Measurements from ENCODE around the gene CARD6. TPM values are rescaled to one million over a fixed set of nuclear protein-coding genes. Genes with fewer than 3 reads are reported as not detected.

Gene CARD6
- total and polyA plus RNA-seq, 12 donors = 2.7 to 9.1 (median 5.2) TPM

GRCh38 chr5:40906351-40906751, 65.2 kb downstream of the CARD6 start:
- TF ChIP-seq CTCF (IDR thresholded peaks at IDR 0.05) = no peak
- Histone ChIP-seq H3K9me3 (no peaks in the 10 kb centered on the region), H3K4me1 (peaks cover 0 to 39% (median 18%) of the 10 kb centered on the region in 9 donors), H3K27ac (no peak overlapping the region), H3K4me3 (no peak overlapping the region), H3K27me3 (no peaks in the 10 kb centered on the region), H3K36me3 (no peaks in the 10 kb centered on the region)
- WGBS, 2 donors = 96 to 97% methylated on average over 1 of the region's 1 CpG
- DNase-seq (no peak), ATAC-seq (no peak)
- intact Hi-C loops (cut with DNase I) = loop anchor here in 9 of 10 donors (5.0 to 10.0 kb wide), 18 partner anchors 208 to 938 kb away; partner anchors contain the start of gene PLCXD3 (in 1 of the 9)

- Histone ChIP-seq H3K27me3 (no peaks in the 10 kb centered on the region), H3K4me1 (peaks cover 0 to 36% (median 15%) of the 10 kb centered on the region in 9 donors), H3K27ac (peak within 1 kb of the TSS in 9 of 10 donors; percentile 12 to 77 (median 38)), H3K9me3 (no peaks in the 10 kb centered on the region), H3K4me3 (peak within 1 kb of the TSS in 9 of 10 donors; percentile 2 to 49 (median 37)), H3K36me3 (no peaks in the 10 kb centered on the region)
- intact Hi-C loops (cut with DNase I) = loop anchor here in 9 of 10 donors (5.0 to 10.0 kb wide), 18 partner anchors 206 to 936 kb away; partner anchors contain the start of gene PLCXD3 (in 1 of the 9)
- ATAC-seq (peak in 7 of 8 donors; percentile 50 to 67 (median 59)), DNase-seq (no peak)
- WGBS, 2 donors = 8 to 10% methylated on average over 3 of the region's 3 CpGs
- TF ChIP-seq CTCF (IDR thresholded peaks at IDR 0.05) = no peak
Observed at GRCh38 chr5:40909264-40909663, 68.1 kb downstream of the CARD6 start, which contains the start of gene C7. Gene C7, plus strand, starts transcription at chr5:40909497. Its CDS starts 114 bp downstream, at chr5:40909611.

GRCh38 chr5:40909723-40910122, 68.6 kb downstream of the CARD6 start:
- WGBS, 2 donors = 43 to 57% methylated on average over 2 of the region's 2 CpGs
- TF ChIP-seq CTCF (IDR thresholded peaks at IDR 0.05) = no peak
- no peaks in the 10 kb centered on the region for H3K36me3 ChIP-seq
- no peak for DNase-seq
- peak overlapping the region in 9 of 10 donors; percentile 12 to 77 (median 38) for H3K27ac ChIP-seq
- no peak for ATAC-seq
- H3K4me3 ChIP-seq = peak overlapping the region in 9 of 10 donors; percentile 2 to 49 (median 37)
- intact Hi-C loops (cut with DNase I) = loop anchor here (5.0 to 10.0 kb wide), 19 partner anchors 53 to 935 kb away; partner anchors contain the start of gene PLCXD3 (in 1 of the 10)
- no peaks in the 10 kb centered on the region for H3K9me3 ChIP-seq
- no peaks in the 10 kb centered on the region for H3K27me3 ChIP-seq
- H3K4me1 ChIP-seq = peaks cover 0 to 32% (median 13%) of the 10 kb centered on the region in 9 donors

Other genes starting within 250 kb of the CARD6 start
- gene PTGER4, start 161.5 kb upstream of the CARD6 start, total RNA-seq = 10 to 100 TPM in 3 of 10 donors, 1 to 10 TPM in 7; 2.0 to 20.3 (median 7.7) TPM
- 1 to 10 TPM; 2.6 to 3.0 TPM for gene PTGER4, start 161.5 kb upstream of the CARD6 start, polyA plus RNA-seq
- 10 to 100 TPM; 12.9 to 20.1 (median 17.9) TPM for gene TTC33, start 85.4 kb upstream of the CARD6 start, total RNA-seq
- 1 to 10 TPM; 6.4 to 7.2 TPM for gene TTC33, start 85.4 kb upstream of the CARD6 start, polyA plus RNA-seq
- 10 to 100 TPM; 37.2 to 53.2 (median 42.7) TPM for gene PRKAA1, start 43.0 kb upstream of the CARD6 start, total RNA-seq
- 10 to 100 TPM; 11.0 to 28.5 TPM for gene PRKAA1, start 43.0 kb upstream of the CARD6 start, polyA plus RNA-seq
- gene RPL37, start 6.1 kb upstream of the CARD6 start, total RNA-seq = 100 to 1,000 TPM; 530 to 829 (median 577) TPM
- 1,000 to 10,000 TPM; 1,171 to 1,864 TPM for gene RPL37, start 6.1 kb upstream of the CARD6 start, polyA plus RNA-seq
- 100 to 1,000 TPM in 4 of 10 donors, 10 to 100 TPM in 6; 43.9 to 399 (median 84.7) TPM for gene C7, start 68.1 kb downstream of the CARD6 start, total RNA-seq
- 100 to 1,000 TPM; 141 to 255 TPM for gene C7, start 68.1 kb downstream of the CARD6 start, polyA plus RNA-seq
- not detected for gene MROH2B, start 230.0 kb downstream of the CARD6 start, total RNA-seq
- under 1 TPM in 1 of 2 donors, not detected in 1; under 0.01 TPM for gene MROH2B, start 230.0 kb downstream of the CARD6 start, polyA plus RNA-seq